Activated CD8-positive, alpha-beta memory T cell treated with anti-CD3 and anti-CD28 coated beads for 36 hours (primary cell): ENCODE data around the gene HRCT1. TPM values are rescaled to one million over a fixed set of nuclear protein-coding genes. Genes with fewer than 3 reads are reported as not detected.
"Not testable (repeated sequence)": the region's sequence is repeated elsewhere in the genome, so short reads cannot be mapped to it uniquely, and the experiment has no call there.

Experiments used
- CTCF ChIA-PET: fragments of 350-600 bp; sonication (Branson Sonifier 250); formaldehyde crosslinking; loops from one replicate; lab custom pipeline; 2021; ENCODE audit warnings: antibody characterized with exemption; lab: Charles Lee
- POLR2A ChIA-PET: fragments of 350-600 bp; sonication (Branson Sonifier 250); formaldehyde crosslinking; loops from one replicate; lab custom pipeline; 2021; ENCODE audit warnings: antibody characterized with exemption; lab: Charles Lee
- total RNA-seq, 2 experiments: library from RNA; stranded (reverse); gene quantifications; one replicate each; pipeline ENCODE4 v1.2.3, GENCODE V29; 2021

HRCT1 gene
- total RNA-seq, 2 experiments from 2014 or later, result not detected

GRCh38 chr9:35884908-35885307 lies 21.1 kb upstream of the HRCT1 start:
- CTCF ChIA-PET, result interaction anchor here (1.0 kb wide), 1 partner anchor 95 kb away, joined by 3 read pairs; no protein-coding TSS in a partner anchor
- POLR2A ChIA-PET, result not testable (repeated sequence)

- POLR2A ChIA-PET, result no interaction called here
- CTCF ChIA-PET, result interaction anchor here (1.5 kb wide), 1 partner anchor 12 kb away, joined by 4 read pairs; no protein-coding TSS in a partner anchor
These were observed 14.4 kb upstream of the HRCT1 start for GRCh38 chr9:35891646-35892045.

GRCh38 chr9:35892051-35892450 lies 14.0 kb upstream of the HRCT1 start:
- POLR2A ChIA-PET, result no interaction called here
- CTCF ChIA-PET, result interaction anchor here (1.5 kb wide), 1 partner anchor 11 kb away, joined by 4 read pairs; no protein-coding TSS in a partner anchor

- POLR2A ChIA-PET, result no interaction called here
- CTCF ChIA-PET, result interaction anchor here (2.0 kb wide), 1 partner anchor 49 kb away, joined by 9 read pairs; no protein-coding TSS in a partner anchor
These were observed 9.4 kb upstream of the HRCT1 start for GRCh38 chr9:35896570-35896969.

GRCh38 chr9:35897376-35898099 lies 8.5 kb upstream of the HRCT1 start:
- POLR2A ChIA-PET, result not testable (repeated sequence)
- CTCF ChIA-PET, result interaction anchor here (0.9 kb wide), 1 partner anchor 15 kb away, joined by 4 read pairs; no protein-coding TSS in a partner anchor

- POLR2A ChIA-PET, result no interaction called here
These were observed 7.7 kb upstream of the HRCT1 start for GRCh38 chr9:35898337-35898736.

GRCh38 chr9:35899021-35899420 lies 7.0 kb upstream of the HRCT1 start:
- POLR2A ChIA-PET, result no interaction called here
- CTCF ChIA-PET, result no interaction called here

More at GRCh38 chr9:35898337-35898736, 7.7 kb upstream of the HRCT1 start:
- CTCF ChIA-PET, result interaction anchor here (0.9 kb wide), 1 partner anchor 16 kb away, joined by 4 read pairs; no protein-coding TSS in a partner anchor

GRCh38 chr9:35903049-35903448 lies 3.0 kb upstream of the HRCT1 start:
- ChIA-PET CTCF (interaction anchor here (0.7 to 3.0 kb wide), 10 partner anchors 9 to 113 kb away, joined by 3 to 23 read pairs (median 4); no protein-coding TSS in a partner anchor), POLR2A (no interaction called here)

- ChIA-PET CTCF (interaction anchor here (0.6 kb wide), 1 partner anchor 150 kb away, joined by 4 read pairs; no protein-coding TSS in a partner anchor), POLR2A (no interaction called here)
These were observed 1.7 kb upstream of the HRCT1 start for GRCh38 chr9:35904338-35904737.

- CTCF ChIA-PET, result interaction anchor here (0.6 to 0.9 kb wide), 2 partner anchors 80 to 149 kb away, joined by 3 to 4 read pairs; no protein-coding TSS in a partner anchor
- POLR2A ChIA-PET, result interaction anchor here (0.6 kb wide), 1 partner anchor 381 kb away, joined by 3 read pairs; no protein-coding TSS in a partner anchor
These were observed 786 bp upstream of the HRCT1 start for GRCh38 chr9:35905051-35905781.

GRCh38 chr9:35906923-35907699 lies 1.1 kb downstream of the HRCT1 start:
- POLR2A ChIA-PET, result no interaction called here
- CTCF ChIA-PET, result no interaction called here

GRCh38 chr9:35907711-35908503 lies 1.9 kb downstream of the HRCT1 start:
- POLR2A ChIA-PET, result no interaction called here
- CTCF ChIA-PET, result no interaction called here

GRCh38 chr9:35908504-35909125 lies 2.6 kb downstream of the HRCT1 start:
- POLR2A ChIA-PET, result no interaction called here
- CTCF ChIA-PET, result no interaction called here

GRCh38 chr9:35909274-35909673 lies 3.3 kb downstream of the HRCT1 start, which contains the start of gene SPAAR:
TSS of gene SPAAR (plus strand) at chr9:35909490. CDS start at chr9:35910464, 974 bp downstream.
- POLR2A ChIA-PET, result no interaction called here

GRCh38 chr9:35909687-35910612 lies 3.9 kb downstream of the HRCT1 start:
- POLR2A ChIA-PET, result no interaction called here

More at GRCh38 chr9:35909274-35909673, 3.3 kb downstream of the HRCT1 start, which contains the start of gene SPAAR:
- CTCF ChIA-PET, result interaction anchor here (1.1 kb wide), 1 partner anchor 27 kb away, joined by 3 read pairs; no protein-coding TSS in a partner anchor

GRCh38 chr9:35910613-35911359 lies 4.8 kb downstream of the HRCT1 start:
- POLR2A ChIA-PET, result no interaction called here
- CTCF ChIA-PET, result interaction anchor here (0.9 to 1.0 kb wide), 2 partner anchors 15 to 21 kb away, joined by 4 read pairs; no protein-coding TSS in a partner anchor

More at GRCh38 chr9:35909687-35910612, 3.9 kb downstream of the HRCT1 start:
- CTCF ChIA-PET, result interaction anchor here (1.1 kb wide), 1 partner anchor 28 kb away, joined by 3 read pairs; no protein-coding TSS in a partner anchor
